GM18873 (cell line): ENCODE measurements around the gene DUSP5.
A peak's percentile ranks its signal among the peaks of the same experiment; 100 is the strongest.

Source experiments
- ATAC-seq: cut with Tn5 transposase; IDR thresholded peaks from one replicate; pipeline ENCODE4 v1.9.1; 2021; ENCODE audit warnings: mild to moderate bottlenecking, moderate library complexity, moderate number of reproducible peaks; ENCODE audit not compliant: unreplicated experiment, low FRiP score

The DUSP5 gene

GRCh38 chr10:110479710-110480109 lies 18.0 kb upstream of the DUSP5 start:
- no peak for ATAC-seq

- ATAC-seq, result no peak
These were observed 17.3 kb upstream of the DUSP5 start for GRCh38 chr10:110480387-110480786.

GRCh38 chr10:110481919-110482318 lies 15.8 kb upstream of the DUSP5 start:
- ATAC-seq, result no peak

- ATAC-seq, result no peak
These were observed 14.1 kb upstream of the DUSP5 start for GRCh38 chr10:110483633-110484032.

- ATAC-seq, result no peak
These were observed 12.2 kb upstream of the DUSP5 start for GRCh38 chr10:110485541-110485940.

- ATAC-seq, result no peak
These were observed 10.9 kb upstream of the DUSP5 start for GRCh38 chr10:110486680-110487410.

- no peak for ATAC-seq
These were observed 10.0 kb upstream of the DUSP5 start for GRCh38 chr10:110487411-110488331.

- no peak for ATAC-seq
These were observed 9.4 kb upstream of the DUSP5 start for GRCh38 chr10:110488332-110488681.

GRCh38 chr10:110488940-110489339 lies 8.8 kb upstream of the DUSP5 start:
- no peak for ATAC-seq

- no peak for ATAC-seq
These were observed 7.1 kb upstream of the DUSP5 start for GRCh38 chr10:110490640-110491039.

GRCh38 chr10:110491346-110491745 lies 6.4 kb upstream of the DUSP5 start:
- no peak for ATAC-seq

GRCh38 chr10:110492069-110492822 lies 5.5 kb upstream of the DUSP5 start:
- peak; percentile 42 for ATAC-seq

GRCh38 chr10:110493832-110494426 lies 3.8 kb upstream of the DUSP5 start:
- no peak for ATAC-seq

- no peak for ATAC-seq
These were observed 3.2 kb upstream of the DUSP5 start for GRCh38 chr10:110494532-110494931.

GRCh38 chr10:110495731-110496552 lies 1.8 kb upstream of the DUSP5 start:
- no peak for ATAC-seq

GRCh38 chr10:110496553-110497437 lies 912 bp upstream of the DUSP5 start:
- no peak for ATAC-seq

- ATAC-seq, result peak; percentile 11
These were observed 627 bp downstream of the DUSP5 start for GRCh38 chr10:110498087-110498981.
